Stimulated activated CD8-positive, alpha-beta memory T cell treated with anti-CD3 and anti-CD28 coated beads, Interleukin-2, amount 100 ng/mL, for 48 hours (primary cell): ENCODE measurements around the gene NPHS1.

Experiments
- DNase-seq, 2 donors: peaks; one replicate each; pipeline ENCODE4 v3.0.0-alpha.2; 2020; ENCODE audit warnings: low read depth in 2 of 2

Gene NPHS1

DNA sequence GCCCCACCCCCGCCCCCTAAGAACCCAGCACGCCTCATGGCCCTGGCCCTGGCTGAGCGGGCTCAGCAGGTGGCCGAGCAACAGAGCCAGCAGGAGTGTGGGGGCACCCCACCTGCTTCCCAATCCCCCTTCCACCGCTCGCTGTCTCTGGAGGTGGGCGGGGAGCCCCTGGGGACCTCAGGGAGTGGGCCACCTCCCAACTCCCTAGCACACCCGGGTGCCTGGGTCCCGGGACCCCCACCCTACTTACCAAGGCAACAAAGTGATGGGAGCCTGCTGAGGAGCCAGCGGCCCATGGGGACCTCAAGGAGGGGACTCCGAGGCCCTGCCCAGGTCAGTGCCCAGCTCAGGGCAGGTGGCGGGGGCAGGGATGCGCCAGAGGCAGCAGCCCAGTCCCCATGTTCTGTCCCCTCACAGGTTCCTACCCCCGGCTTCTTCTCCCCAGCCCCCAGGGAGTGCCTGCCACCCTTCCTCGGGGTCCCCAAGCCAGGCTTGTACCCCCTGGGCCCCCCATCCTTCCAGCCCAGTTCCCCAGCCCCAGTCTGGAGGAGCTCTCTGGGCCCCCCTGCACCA is 65.0 kb downstream of the NPHS1 start:
- DNase-seq = no peak

DNA sequence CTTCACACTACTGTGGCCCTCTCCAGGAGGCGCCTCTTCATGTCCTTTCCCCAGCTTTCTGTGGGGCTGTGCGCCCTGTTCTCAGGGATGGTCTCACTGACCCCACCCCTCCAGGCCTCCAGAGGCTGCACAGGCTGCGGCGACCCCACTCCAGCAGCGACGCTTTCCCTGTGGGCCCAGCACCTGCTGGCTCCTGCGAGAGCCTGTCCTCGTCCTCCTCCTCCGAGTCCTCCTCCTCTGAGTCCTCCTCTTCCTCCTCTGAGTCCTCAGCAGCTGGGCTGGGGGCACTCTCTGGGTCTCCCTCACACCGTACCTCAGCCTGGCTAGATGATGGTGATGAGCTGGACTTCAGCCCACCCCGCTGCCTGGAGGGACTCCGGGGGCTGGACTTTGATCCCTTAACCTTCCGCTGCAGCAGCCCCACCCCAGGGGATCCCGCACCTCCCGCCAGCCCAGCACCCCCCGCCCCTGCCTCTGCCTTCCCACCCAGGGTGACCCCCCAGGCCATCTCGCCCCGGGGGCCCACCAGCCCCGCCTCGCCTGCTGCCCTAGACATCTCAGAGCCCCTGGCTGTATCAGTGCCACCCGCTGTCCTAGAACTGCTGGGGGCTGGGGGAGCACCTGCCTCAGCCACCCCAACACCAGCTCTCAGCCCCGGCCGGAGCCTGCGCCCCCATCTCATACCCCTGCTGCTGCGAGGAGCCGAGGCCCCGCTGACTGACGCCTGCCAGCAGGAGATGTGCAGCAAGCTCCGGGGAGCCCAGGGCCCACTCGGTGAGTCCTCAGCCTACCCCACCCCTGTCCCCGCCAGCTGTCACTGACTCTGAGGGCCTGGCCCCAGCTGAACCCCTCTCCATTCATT is 65.8 kb downstream of the NPHS1 start:
- no peak for DNase-seq

DNA sequence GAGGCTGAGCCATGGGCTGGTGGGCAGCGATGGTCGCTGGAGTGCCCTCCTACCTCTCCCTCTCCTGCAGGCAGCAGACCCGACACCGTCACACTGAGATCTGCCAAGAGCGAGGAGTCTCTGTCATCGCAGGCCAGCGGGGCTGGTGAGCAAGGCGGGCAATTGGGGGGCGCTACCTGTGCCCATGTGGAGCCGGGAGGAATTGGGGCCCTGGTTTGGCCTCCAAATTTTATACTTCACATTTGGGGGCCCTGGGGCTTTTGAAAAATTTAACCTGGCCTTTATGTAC is 67.0 kb downstream of the NPHS1 start:
- no peak for DNase-seq

DNA sequence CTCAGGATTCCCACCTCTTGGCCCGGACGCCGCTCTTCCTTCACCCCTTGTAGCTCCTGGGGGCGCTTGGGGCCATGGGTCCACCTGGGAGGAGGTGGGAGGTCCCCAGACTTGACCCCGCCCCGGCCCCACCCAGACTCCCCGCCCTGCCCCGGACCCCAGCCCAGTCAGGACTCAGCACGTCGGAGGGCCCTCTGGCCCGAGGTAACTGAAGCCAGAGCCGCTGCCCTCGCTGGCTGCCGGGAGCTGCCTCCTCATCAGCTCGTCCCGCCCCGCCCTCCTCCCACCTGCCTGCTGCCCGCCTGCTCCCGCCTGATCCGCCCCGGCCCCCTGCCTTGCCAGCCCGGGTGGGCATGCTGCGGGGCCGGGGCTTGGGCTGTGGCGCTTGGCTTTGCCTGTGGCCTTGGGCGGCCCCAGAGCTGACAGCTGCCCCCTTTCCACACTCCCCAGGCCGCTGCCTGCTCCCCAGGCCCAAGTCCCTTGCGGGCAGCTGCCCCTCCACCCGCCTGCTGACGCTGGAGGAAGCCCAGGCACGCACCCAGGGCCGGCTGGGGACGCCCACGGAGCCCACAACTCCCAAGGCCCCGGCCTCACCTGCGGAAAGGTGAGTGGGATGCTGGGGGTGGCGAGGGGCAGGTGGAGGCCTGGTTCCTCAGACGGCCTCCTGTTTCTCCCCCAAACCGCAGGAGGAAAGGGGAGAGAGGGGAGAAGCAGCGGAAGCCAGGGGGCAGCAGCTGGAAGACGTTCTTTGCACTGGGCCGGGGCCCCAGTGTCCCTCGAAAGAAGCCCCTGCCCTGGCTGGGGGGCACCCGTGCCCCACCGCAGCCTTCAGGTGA is 67.6 kb downstream of the NPHS1 start:
- no peak for DNase-seq

DNA sequence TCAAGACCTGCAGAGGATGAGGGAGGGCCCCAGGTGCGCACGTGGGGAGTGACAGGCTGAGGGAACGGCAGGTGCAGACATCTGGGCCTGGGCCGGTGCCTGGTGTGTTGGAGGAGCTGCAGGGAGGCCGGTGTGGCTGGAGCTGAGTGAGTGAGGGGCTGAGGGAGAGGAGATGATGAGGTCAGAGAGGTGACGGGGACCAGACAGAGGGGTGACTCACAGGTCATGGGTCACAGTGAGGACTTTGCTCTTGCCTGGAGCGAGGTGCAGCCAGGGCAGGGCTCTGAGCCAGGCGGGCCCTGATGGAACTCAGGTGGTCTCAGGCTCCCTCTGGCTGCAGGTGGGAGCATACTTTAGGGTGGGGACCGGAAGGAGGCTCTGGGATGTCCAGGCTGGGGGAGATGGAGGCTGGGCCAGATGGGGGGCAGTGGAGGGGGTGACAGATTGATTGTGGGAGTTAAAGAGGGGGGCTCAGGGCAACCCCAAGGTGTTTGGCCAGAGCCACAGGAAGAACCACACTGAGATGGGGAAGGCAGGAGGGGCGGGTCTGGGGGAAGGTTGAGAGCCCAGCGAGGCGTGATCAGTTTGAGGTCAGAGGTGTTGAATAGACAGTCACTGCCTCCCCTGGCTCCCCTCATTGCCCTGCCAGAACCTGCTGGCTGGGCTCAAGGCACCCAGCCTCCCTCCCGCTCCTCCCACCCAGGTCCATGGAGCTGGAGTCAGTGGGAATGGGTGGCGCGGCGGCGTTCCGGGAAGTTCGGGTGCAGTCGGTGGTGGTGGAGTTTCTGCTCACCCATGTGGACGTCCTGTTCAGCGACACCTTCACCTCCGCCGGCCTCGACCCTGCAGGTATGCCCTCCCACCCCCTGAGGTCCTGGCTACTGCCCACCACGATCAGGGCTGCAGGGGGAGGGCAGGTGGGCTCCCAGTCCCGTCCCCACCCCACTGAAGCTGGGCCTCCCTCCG is 68.6 kb downstream of the NPHS1 start:
- no peak for DNase-seq

DNA sequence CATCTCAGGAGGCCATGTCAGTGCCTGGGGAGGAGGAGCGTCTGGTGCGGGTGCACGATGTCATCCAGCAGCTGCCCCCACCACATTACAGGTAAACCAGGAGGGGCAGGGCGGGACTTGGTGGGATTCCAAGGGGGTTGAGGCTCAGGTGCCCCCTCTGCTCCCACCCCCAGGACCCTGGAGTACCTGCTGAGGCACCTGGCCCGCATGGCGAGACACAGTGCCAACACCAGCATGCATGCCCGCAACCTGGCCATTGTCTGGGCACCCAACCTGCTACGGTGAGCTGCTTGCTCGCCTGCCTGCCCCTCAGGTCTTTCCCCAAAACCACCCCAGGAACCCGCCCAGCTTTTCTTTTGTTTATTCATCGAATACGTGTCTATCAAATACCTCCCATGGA is 69.7 kb downstream of the NPHS1 start:
- no peak for DNase-seq

DNA sequence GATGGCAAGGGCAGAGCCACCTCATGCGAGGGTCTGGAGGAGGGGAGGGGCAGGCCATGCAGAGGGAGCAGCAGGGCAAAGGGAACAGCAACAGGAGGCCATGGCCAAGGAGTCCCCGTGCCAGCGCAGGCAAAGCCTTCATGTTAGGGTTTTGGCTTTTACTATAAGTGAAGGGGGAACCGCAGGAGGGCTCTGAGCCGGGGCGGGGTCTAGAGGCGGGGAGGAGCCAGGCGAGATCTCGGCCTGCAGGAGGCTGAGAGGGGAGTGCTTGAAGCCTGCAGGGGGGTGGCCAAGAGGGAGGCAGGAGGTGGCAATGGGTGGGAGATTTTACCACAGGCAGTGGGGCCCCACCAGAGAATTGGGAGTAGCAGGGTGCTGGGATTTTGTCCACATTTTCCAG is 70.7 kb downstream of the NPHS1 start:
- DNase-seq = no peak

DNA sequence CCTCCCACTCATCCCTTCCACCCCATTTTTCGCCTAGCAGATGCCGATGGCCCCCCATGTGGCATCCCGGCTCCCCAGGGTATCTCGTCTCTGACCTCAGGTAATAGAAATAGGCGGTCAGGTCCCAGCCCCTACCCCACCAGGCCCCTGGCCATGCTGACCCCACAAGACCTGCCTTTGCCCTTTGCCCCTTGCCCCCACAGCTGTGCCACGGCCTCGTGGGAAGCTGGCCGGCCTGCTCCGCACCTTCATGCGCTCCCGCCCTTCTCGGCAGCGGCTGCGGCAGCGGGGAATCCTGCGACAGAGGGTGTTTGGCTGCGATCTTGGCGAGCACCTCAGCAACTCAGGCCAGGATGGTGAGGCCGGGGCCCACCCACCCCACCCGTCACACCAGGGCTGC is 71.6 kb downstream of the NPHS1 start:
- no peak for DNase-seq

DNA sequence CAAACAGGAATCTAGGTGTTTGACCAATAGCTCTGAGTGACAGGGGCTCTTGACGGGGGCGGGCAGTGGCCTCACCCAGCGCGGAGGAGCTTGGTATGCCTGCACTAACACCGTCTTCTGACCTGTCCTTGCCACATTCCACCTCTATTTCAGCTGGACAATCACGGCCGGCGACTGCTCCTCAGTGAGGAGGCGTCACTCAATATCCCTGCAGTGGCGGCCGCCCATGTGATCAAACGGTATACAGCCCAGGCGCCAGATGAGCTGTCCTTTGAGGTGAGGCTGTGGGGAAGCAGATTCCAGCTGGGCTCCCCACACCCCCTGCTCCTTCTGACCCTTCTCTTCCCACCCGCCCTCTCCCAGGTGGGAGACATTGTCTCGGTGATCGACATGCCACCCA is 72.2 kb downstream of the NPHS1 start:
- DNase-seq = no peak

DNA sequence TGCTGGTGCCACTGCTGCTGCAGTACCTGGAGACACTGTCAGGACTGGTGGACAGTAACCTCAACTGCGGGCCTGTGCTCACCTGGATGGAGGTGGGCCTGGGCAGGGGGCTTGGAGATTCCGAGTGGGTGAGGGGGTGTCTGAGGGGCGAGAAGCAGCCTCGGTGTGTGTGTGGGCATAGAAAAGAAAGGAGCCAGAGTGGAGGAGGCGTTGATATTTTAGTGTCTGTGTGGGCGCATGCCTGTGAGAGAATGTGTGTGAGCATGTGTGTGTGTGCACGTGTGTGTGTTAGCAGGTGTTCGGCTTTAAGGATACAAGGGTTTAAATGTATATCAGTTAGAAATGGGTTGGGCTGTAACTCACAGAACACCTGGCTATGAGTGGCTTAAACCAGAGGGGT is 73.3 kb downstream of the NPHS1 start:
- no peak for DNase-seq

DNA sequence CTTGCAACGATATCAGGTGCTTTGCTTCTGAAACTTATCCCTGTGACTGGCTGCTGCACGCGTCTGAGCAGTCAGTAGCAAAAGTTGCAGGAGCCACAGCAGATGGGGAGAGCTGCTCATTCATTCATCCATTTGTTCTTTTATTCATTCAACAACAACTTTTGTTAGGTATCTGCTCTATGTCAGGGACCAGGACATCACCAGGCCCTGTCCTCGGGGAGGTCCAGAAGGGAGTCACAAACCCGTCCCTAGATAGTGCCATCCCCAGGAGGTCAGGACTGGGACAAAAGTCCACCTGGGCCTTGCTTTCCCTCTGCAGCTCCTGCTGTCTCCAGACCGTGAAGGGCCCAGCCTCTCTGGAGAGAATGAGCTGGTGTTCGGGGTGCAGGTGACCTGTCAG is 74.3 kb downstream of the NPHS1 start:
- DNase-seq = no peak

DNA sequence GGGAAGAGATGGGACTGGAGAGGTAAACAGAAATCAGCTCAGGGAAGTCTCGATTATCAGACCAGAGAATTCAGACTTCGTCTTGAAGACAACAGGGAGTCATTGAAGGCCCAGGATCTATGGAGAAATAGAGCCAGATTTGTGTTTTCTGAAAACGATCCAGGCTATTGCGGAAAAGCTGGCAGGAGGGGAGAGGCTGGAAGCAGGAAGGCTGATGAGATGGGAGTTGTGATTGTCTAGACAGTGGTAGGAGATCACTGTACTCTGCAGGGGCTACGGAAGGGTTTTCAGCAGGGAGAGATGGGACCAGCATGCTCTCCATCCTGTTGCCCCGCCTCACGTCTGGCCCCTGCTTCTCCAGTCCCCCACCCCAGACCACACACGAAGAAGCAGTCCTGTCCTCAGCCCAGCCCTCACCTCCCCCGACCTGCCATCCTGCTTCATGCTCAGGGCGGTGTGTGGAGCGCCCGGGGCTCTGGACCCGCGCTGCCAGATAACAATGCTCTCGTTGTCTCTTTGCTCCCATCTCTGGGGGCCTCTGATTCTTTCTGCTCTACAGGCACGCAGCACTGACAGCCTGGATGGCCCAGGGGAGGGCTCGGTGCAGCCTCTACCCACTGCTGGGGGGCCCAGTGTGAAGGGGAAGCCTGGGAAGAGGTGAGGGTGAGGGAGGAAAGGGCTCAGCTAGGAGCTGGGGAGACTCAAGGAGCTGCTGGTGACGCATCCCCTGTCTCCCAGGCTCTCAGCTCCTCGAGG is 75.0 kb downstream of the NPHS1 start:
- no peak for DNase-seq

DNA sequence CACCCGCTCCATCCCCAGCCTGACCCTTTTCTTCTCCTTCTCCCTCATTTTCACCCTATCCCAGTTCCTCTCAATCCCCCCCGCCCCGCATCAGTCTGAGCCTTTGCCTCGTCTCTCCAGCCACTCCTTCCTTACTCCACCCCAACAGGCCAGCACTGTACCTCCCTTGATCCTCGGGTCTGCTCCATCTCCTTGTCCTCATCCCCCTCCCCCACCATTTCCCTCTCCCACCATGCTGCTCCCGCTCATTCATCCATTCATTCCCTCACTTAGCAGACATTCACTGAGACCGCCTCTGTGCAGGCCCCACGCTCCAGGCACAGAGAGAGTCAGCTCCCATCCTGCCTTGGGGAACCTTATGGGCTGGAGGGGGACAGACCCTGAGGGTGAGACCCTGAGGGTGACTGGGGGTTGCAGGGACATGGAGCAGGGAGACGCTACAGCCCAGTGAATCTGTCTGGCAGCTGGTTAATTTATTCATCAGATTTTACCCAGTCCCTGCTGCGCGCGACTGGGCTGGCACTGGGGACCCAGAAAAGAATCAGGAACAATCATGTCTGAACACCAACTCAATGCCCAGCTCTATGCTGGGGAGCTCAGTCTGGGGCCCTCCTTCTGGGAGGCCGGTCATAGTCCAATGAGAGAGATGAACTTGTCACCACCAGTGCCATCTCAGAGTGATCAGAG is 76.1 kb downstream of the NPHS1 start:
- no peak for DNase-seq
